HG03571 (cell line): ENCODE results near the gene NXPH1.

Source experiments
- ATAC-seq: cut with Tn5 transposase; IDR thresholded peaks from one replicate; pipeline ENCODE4 v1.9.1; 2021; ENCODE audit not compliant: unreplicated experiment

NXPH1 gene

GRCh38 chr7:8585591-8585990, 152.2 kb downstream of the NXPH1 start:
- no peak for ATAC-seq

GRCh38 chr7:8590225-8590624, 156.8 kb downstream of the NXPH1 start:
- no peak for ATAC-seq

GRCh38 chr7:8590791-8591190, 157.4 kb downstream of the NXPH1 start:
- no peak for ATAC-seq

GRCh38 chr7:8591289-8591688, 157.9 kb downstream of the NXPH1 start:
- no peak for ATAC-seq

- ATAC-seq, result no peak
Measured at GRCh38 chr7:8592167-8592566, 158.8 kb downstream of the NXPH1 start.

- no peak for ATAC-seq
Measured at GRCh38 chr7:8594115-8594514, 160.7 kb downstream of the NXPH1 start.

- ATAC-seq, result no peak
Measured at GRCh38 chr7:8597565-8597964, 164.2 kb downstream of the NXPH1 start.

GRCh38 chr7:8601121-8601520, 167.7 kb downstream of the NXPH1 start:
- no peak for ATAC-seq

- ATAC-seq, result no peak
Measured at GRCh38 chr7:8605221-8605620, 171.8 kb downstream of the NXPH1 start.

GRCh38 chr7:8612584-8612983, 179.2 kb downstream of the NXPH1 start:
- no peak for ATAC-seq

GRCh38 chr7:8613191-8613590, 179.8 kb downstream of the NXPH1 start:
- ATAC-seq, result no peak

GRCh38 chr7:8615019-8615418, 181.6 kb downstream of the NXPH1 start:
- ATAC-seq, result no peak

GRCh38 chr7:8618441-8619070, 185.1 kb downstream of the NXPH1 start:
- ATAC-seq, result no peak

- ATAC-seq, result no peak
Measured at GRCh38 chr7:8620169-8620568, 186.8 kb downstream of the NXPH1 start.

- no peak for ATAC-seq
Measured at GRCh38 chr7:8625612-8626011, 192.2 kb downstream of the NXPH1 start.

- ATAC-seq, result no peak
Measured at GRCh38 chr7:8627325-8627724, 193.9 kb downstream of the NXPH1 start.

- ATAC-seq, result no peak
Measured at GRCh38 chr7:8628656-8629055, 195.2 kb downstream of the NXPH1 start.

- ATAC-seq, result no peak
Measured at GRCh38 chr7:8629504-8629903, 196.1 kb downstream of the NXPH1 start.

GRCh38 chr7:8637322-8637721, 203.9 kb downstream of the NXPH1 start:
- no peak for ATAC-seq

GRCh38 chr7:8638076-8638475, 204.7 kb downstream of the NXPH1 start:
- no peak for ATAC-seq

- no peak for ATAC-seq
Measured at GRCh38 chr7:8639668-8640067, 206.3 kb downstream of the NXPH1 start.

GRCh38 chr7:8640671-8641070, 207.3 kb downstream of the NXPH1 start:
- ATAC-seq, result no peak
